ENCODE measurements around the gene HECW1.
A peak's percentile ranks its signal among the peaks of the same experiment; 100 is the strongest.

HECW1 gene

GRCh38 chr7:43148161-43148731, 35.8 kb downstream of the HECW1 start:
- DNase-seq (ENCODE audit: low read depth): peak; percentile 8

DNA sequence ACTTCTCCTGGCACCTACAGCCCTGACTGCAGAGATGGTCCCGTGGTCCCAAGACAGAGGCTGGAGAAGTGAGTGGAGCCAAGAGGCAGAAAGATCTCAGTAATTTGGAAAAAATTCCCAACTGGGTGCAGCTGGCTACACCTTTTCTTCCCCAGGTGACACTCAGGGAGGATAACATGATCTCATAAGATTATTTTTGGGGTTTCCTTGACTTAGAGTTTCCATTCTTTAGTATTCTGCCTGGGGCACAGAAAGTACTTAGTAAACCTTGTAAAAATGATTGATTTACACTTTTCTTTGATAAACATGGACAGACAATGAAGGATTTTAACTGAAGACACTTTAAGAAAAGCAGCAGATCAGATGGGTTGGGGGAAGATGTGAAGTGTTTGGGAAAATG, 38.6 kb downstream of the HECW1 start:
- DNase-seq (ENCODE audit: low read depth): no peak

- no peak for DNase-seq (ENCODE audit: low read depth)
Measured at GRCh38 chr7:43152696-43153095, 40.2 kb downstream of the HECW1 start.

DNA sequence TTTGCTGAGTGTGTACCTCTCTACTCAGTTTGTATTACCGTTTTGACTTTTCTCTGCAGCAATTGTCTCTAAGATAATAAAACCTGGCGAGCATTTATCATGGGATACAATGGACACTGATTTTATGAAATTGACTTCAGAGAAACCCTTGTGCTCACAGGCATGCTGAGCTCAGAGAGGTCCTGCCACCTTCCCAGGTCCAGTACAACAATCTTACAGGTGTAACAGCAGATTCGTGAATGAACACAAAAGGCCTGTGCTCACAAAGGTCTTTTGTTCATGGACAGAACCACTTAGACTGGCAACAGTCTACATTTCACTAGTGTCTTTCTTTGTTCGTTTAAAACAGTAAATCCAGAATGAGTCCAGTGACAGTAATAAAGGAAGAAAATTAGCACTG, 43.2 kb downstream of the HECW1 start:
- DNase-seq (ENCODE audit: low read depth): no peak

- no peak for DNase-seq (ENCODE audit: low read depth)
Measured at GRCh38 chr7:43163885-43164284, 51.4 kb downstream of the HECW1 start.

- peak; percentile 98 for DNase-seq (ENCODE audit: low read depth)
Measured at GRCh38 chr7:43164757-43165156, 52.3 kb downstream of the HECW1 start.

- DNase-seq (ENCODE audit: low read depth): no peak
Measured at GRCh38 chr7:43166686-43167085, 54.2 kb downstream of the HECW1 start.

DNA sequence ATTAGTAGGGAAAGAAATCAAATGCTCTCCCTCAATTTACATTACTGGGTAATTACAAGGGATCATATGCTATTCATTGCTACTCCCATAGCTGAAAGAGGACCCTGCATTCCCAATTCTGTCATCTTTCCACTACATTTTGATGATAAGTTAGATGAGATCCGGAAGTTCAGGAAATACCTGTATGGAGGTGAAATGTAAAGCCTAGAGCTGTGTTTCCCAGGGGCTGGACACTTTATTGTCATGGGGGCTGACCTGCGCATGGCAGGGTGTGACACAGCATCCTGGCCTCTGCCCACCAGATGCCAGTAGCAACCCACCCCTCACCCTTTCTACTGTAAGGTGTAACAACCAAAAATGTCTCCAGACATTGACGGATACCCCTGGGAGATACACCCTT, 56.6 kb downstream of the HECW1 start:
- DNase-seq (ENCODE audit: low read depth): no peak

DNA sequence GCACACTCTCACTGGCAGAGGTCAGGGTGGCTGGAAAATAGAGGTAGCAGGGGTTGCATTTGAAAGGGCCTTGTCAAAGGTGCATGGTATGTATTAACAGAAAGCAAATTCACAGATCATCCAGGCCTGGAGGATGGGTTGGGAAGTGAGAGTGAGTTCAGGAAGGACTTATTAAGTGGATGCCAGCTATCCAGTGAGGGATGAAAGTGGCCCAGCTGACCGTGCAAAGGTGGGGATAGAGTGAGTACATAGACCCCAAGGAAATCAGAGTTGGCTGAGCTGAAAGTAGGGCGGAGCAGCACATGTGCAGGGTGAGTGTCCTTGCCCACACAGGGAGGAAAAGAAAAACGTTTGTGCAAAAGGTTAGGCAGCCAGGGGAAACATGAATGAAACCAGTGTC, 58.1 kb downstream of the HECW1 start:
- DNase-seq (ENCODE audit: low read depth): no peak

DNA sequence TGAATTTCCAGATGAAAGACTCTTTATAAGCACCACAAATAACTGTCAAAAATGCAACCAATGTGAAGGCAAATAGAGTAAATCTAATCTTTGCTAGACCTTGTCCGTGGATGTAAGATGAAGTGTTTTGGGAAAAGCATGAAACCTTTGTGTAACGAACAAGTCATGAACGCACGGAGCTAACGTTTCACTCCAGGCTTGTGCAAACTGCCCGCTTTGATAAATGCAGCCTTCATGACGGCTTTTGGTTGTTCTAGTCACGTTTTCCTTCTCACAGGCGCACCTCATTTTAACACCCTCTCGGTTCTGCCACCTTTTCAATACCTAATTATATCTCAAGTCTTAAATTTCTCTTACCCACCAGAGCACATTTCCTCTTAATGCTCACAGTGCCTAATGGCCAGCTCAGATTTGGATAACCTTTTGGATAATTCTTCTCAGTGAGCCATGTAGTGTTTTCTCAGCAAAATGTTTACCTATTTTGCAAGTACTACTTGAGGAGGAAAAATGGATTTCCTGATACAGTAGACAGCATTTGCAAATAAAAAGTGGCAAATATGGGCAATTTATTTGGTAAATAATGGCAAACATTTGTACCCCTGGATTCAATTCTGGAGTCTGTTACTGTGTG, 63.2 kb downstream of the HECW1 start:
- DNase-seq (ENCODE audit: low read depth): no peak

- no peak for DNase-seq (ENCODE audit: low read depth)
Measured at GRCh38 chr7:43179393-43179792, 66.9 kb downstream of the HECW1 start.

- no peak for DNase-seq (ENCODE audit: low read depth)
Measured at GRCh38 chr7:43192806-43193460, 80.5 kb downstream of the HECW1 start.

DNA sequence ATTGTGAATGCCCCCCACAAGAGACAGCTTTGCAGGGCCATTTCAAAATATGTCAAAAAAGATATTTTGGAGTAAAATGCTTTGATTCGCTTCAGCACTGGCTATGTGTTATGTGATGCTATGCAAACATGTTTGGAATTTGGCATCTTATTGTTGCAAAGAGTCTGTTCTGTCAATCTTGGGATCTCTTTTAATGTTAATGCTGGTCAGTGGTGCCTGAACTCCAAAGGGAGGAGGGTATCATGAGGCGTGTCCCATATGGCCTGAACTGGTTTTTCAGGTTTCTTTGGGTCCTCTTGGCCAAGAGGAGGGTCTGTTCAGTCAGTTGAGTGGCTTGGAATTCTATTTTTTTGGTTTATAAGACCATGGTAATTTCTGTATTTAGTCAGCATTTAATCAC, 81.4 kb downstream of the HECW1 start:
- DNase-seq (ENCODE audit: low read depth): no peak

DNA sequence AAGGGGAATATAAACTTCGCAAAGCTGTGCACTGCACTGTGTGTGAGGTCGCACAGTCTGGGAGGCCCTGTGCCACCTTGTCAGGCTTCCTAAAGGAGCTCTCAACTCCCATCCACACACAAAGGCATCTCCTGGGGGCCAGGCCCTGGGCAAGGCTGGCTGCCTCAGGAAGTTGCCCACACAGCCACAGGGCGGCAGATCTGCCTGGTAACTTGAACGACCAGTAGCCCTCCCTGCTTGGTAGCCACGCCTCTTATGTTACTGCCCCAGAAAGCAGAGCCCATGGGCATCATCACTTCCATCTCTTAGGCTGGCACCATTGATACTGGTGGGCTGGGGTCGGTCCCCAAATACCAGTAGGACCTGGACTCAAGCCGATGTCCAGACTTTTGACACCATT, 82.8 kb downstream of the HECW1 start:
- DNase-seq (ENCODE audit: low read depth): no peak

DNA sequence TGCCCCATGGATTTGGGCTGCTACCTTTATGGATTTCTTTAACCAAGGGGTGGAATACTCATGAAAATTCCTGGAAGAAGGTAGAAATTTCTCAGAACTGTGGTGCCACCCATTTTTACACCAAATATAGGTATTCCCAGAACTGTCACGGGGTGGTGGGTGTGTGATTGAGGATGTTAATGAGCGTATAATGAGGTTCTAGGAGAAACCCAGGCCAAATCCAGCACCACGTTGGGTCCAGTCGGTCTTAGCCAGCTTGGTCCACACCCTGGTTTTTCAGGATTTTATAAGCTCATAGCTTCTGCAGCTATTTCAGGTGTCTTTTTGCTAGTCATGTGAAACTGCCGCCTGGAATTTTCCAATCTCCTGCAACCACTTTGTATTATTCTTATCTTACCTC, 83.3 kb downstream of the HECW1 start:
- no peak for DNase-seq (ENCODE audit: low read depth)

DNA sequence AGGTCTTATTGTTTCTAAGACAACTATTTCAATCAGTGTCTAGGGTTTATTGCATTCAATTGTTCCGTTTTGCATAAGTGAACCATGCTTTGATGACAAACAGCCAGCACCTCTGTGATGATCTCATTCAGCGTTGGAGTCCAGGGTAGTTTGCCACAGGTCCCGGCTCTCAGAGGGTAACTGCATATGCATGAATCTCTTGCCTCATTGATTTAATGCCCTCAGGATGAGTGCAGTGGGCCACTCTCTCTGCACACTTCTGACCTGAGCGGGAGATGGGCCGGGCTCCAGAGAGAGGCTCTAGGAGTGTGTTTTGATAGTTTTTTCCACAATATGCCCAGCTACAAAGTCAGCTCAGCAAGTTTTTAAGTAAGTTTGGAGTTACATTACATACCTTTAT, 83.9 kb downstream of the HECW1 start:
- DNase-seq (ENCODE audit: low read depth): peak; percentile 14

DNA sequence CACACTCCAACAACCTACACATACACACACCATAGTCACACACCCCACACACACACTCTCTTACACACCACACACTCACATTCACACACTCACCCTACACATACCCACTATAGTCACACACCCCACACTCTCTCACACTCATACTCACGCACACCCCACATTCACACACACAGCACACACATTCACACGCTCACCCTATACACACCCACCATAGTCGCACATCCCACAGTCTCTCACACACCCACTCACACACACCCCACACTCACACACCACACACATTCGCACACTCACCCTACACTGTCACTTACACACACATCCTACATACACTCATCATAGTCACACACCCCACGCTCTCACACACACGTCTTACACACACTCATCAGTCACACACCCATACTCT, 85.6 kb downstream of the HECW1 start:
- DNase-seq (ENCODE audit: low read depth): no peak

DNA sequence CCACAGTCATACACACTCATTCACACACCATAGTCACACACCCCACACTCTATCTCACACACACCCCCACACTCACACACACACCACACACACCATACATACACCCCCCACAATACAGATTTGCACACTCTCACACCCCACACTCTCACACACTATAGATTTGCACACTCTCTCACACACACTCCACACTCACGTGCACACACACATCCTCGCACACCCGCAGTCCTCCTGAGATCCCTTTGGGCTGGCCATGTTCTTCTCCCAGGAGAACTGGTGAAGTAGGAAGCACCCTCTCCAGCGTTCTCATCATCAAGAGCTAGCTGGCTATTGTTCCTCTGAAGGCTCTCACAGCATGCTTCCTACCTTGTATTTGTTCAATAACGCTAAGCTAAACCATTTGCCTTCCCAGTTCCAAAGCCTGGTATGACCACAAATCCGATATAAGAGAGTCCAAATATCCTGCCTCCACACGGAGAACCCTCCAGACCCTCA, 86.2 kb downstream of the HECW1 start:
- DNase-seq (ENCODE audit: low read depth): no peak

GRCh38 chr7:43199371-43200160, 87.1 kb downstream of the HECW1 start:
- peak; percentile 54 for DNase-seq (ENCODE audit: low read depth)

- peak; percentile 24 for DNase-seq (ENCODE audit: low read depth)
Measured at GRCh38 chr7:43201912-43202311, 89.5 kb downstream of the HECW1 start.

GRCh38 chr7:43204081-43204480, 91.6 kb downstream of the HECW1 start:
- peak; percentile 72 for DNase-seq (ENCODE audit: low read depth)

DNA sequence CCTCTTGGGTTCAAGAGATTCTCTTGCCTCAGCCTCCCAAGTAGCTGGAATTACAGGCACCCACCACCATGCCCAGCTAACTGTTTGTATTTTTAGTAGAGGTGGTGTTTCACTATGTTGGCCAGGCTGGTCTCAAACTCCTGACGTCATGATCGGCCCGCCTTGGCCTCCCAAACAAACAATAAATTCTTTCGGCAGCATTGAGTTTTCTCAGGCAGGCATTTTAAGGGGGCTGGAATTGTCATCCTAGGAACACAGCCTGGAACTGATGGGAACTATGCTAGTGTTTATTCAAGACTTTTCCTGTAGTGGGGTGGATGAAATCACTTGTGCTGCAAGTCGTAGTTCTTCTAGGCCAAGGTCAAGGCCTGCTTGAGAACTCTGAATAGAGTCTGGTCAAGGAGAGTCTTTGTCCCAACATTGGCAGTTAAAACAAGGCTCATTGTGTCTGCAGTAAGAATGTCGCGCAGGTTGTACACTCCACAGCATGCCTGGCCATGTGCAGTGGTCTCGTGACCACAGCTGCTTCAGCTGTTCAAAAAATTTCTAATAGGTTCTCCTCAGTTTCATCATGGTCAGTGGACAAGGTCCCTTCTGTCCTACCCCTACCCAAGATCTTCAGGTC, 92.8 kb downstream of the HECW1 start:
- no peak for DNase-seq (ENCODE audit: low read depth)

Data from amniotic epithelial cell (primary cell).